Heart left ventricle (tissue), 13 donors: ENCODE measurements around the gene VWDE.

ENCODE experiments used
- CTCF ChIP-seq, 12 donors: fragments of 200-600 bp; sonication (generic) in 4 of 12; IDR thresholded peaks; one replicate each; pipeline versions ENCODE4 v1.5.0 to v1.8.0; 2018 to 2022; ENCODE audit warnings: antibody characterized with exemption in 12 of 12, mild to moderate bottlenecking in 5 of 12
- POLR2A ChIP-seq, 2 donors: fragments of 450-650 bp; IDR thresholded peaks; one replicate each; pipeline ENCODE4 v1.6.1; 2017; ENCODE audit warnings: antibody characterized with exemption in 2 of 2, mild to moderate bottlenecking in 2 of 2, moderate library complexity in 2 of 2
- donor health status: ischemic (EF 13 %, LVEDD 7.1; RV severe dilation, severe dysfunction).
- donor health status: DM: no; HTN: yes; CAD: no.
- donor health status: DM: no; HTN: no; CAD: no.
- donor health status: ischemic (EF 25% LVEDD 6.9; RV normal size, moderate dysfunction).
- donor health status: ischemic (EF 25% LVEDD 5.7; RV mildly dilated, moderate dysfunction).
- donor health status: ischemic (EF 35%, LVEDD 5.7; RV mildly dilated, moderate dysfunction).
- donor health status: nonischemic (EF 11% LVEDD 7.7; RV severe dilation, severe dysfunction).
- donor health status: DM: yes; HTN: yes; CAD: no.
- donor health status: PGD.
- donor health status: ischemic (EF 29% LVEDD 5.4; RV normal size, mild dysfunction).
- donor health status: nonischemic (EF 23%, LVEDD 6.1; RV moderate dilation, normal function).

GRCh38 chr7:12440229-12440628, 36.6 kb upstream of the VWDE start:
- TF ChIP-seq CTCF (IDR thresholded peaks at IDR 0.05) (no peak), POLR2A (IDR thresholded peaks at IDR 0.05) (no peak)
